SK-N-SH (cell line): ENCODE data around the gene UNKL. TPM values are rescaled to one million over a fixed set of nuclear protein-coding genes. Genes with fewer than 3 reads are reported as not detected.

ENCODE experiments used
- CTCF ChIA-PET: fragments of 300-600, 350-600 bp; formaldehyde crosslinking; extraction: SDS; loops from one replicate; lab custom pipeline; 2021; lab: Yijun Ruan, JAX
- POLR2A ChIA-PET: fragments of 350-600 bp; sonication (Branson Sonifier 250); formaldehyde crosslinking; extraction: SDS; loops from one replicate; lab custom pipeline; 2020; ENCODE audit warnings: antibody characterized with exemption, inconsistent platforms; lab: Yijun Ruan, JAX
- DNase-seq: peaks from one replicate; pipeline ENCODE4 v3.0.0; 2012
- H2AFZ ChIP-seq: fragments of 200-600 bp; sonication (generic); 2 replicates; pipeline ENCODE4 v1.8.1; 2016; ENCODE audit warnings: antibody characterized with exemption, mild to moderate bottlenecking, low read depth
- H3F3A ChIP-seq: fragments of 200-600 bp; sonication (generic); replicated peaks from 2 replicates; pipeline ENCODE3; 2016; ENCODE audit warnings: antibody characterized with exemption, mild to moderate bottlenecking; ENCODE audit not compliant: insufficient read depth
- H3K27ac ChIP-seq, 2 experiments: fragments of 200-500 bp in 1 of 2; fragments of 200-600 bp in 1 of 2; sonication (Bioruptor generic) in 1 of 2; sonication (generic), shearing (Covaris generic) in 1 of 2; 2 replicates each; pipeline versions ENCODE4 v1.5.1 to v1.6.1; 2014 to 2016; ENCODE audit warnings: low read depth in 2 of 2, inconsistent platforms in 1 of 2, low read length in 1 of 2, mild to moderate bottlenecking in 1 of 2, mixed read lengths in 1 of 2
- H3K27me3 ChIP-seq: fragments of 200-600 bp; sonication (generic), shearing (Covaris generic); 2 replicates; pipeline ENCODE4 v1.6.1; 2016; ENCODE audit warnings: mixed run types; ENCODE audit not compliant: insufficient read depth
- H3K36me3 ChIP-seq, 2 experiments: fragments of 200-500 bp in 1 of 2; fragments of 200-600 bp in 1 of 2; sonication (Bioruptor generic) in 1 of 2; sonication (generic) in 1 of 2; replicated peaks in 1 of 2; 2 replicates each; pipeline versions ENCODE3 to v1.5.1; 2014 to 2016; ENCODE audit warnings: low read length in 1 of 2, mild to moderate bottlenecking in 1 of 2; ENCODE audit not compliant: insufficient read depth in 2 of 2, control insufficient read depth in 1 of 2
- H3K4me1 ChIP-seq, 2 experiments: fragments of 200-500 bp in 1 of 2; fragments of 200-600 bp in 1 of 2; sonication (Bioruptor generic) in 1 of 2; sonication (generic), shearing (Covaris generic) in 1 of 2; 2 replicates each; pipeline versions ENCODE4 v1.5.1 to v1.6.1; 2014 to 2016; ENCODE audit warnings: low read depth in 1 of 2, low read length in 1 of 2, mixed run types in 1 of 2; ENCODE audit not compliant: insufficient read depth in 2 of 2, control insufficient read depth in 1 of 2
- H3K4me2 ChIP-seq: fragments of 200-600 bp; sonication (generic), shearing (Covaris generic); 2 replicates; pipeline ENCODE4 v1.6.1; 2017; ENCODE audit warnings: mixed run types
- H3K4me3 ChIP-seq, 2 experiments: fragments of 200-500 bp in 1 of 2; fragments of 200-600 bp in 1 of 2; sonication (Bioruptor generic) in 1 of 2; sonication (generic), shearing (Covaris generic) in 1 of 2; 2 replicates each; pipeline versions ENCODE4 v1.5.1 to v1.8.1; 2014 to 2016; ENCODE audit warnings: low read depth in 2 of 2, inconsistent platforms in 1 of 2, low read length in 1 of 2, mild to moderate bottlenecking in 1 of 2, mixed read lengths in 1 of 2, moderate library complexity in 1 of 2
- H3K79me2 ChIP-seq: fragments of 200-600 bp; sonication (generic); 2 replicates; pipeline ENCODE4 v1.8.1; 2017; ENCODE audit warnings: mild to moderate bottlenecking; ENCODE audit not compliant: insufficient read depth
- H3K9ac ChIP-seq: fragments of 200-600 bp; sonication (generic); 2 replicates; pipeline ENCODE4 v1.6.1; 2017; ENCODE audit warnings: mixed run types
- H3K9me2 ChIP-seq: fragments of 200-600 bp; sonication (generic); 2 replicates; pipeline ENCODE4 v1.6.1; 2017; ENCODE audit warnings: mixed run types
- H3K9me3 ChIP-seq: fragments of 200-600 bp; sonication (generic); 2 replicates; pipeline ENCODE4 v1.6.1; 2017; ENCODE audit warnings: mixed run types, mild to moderate bottlenecking, moderate library complexity
- H4K20me1 ChIP-seq: fragments of 200-600 bp; sonication (generic); 2 replicates; pipeline ENCODE4 v1.6.1; 2017; ENCODE audit warnings: mild to moderate bottlenecking, mixed run types; ENCODE audit not compliant: insufficient read depth
- CHD2 ChIP-seq: fragments of 150-350 bp; IDR thresholded peaks from 2 replicates; pipeline ENCODE4 v1.6.1; 2018; ENCODE audit warnings: low read length; ENCODE audit not compliant: partially characterized antibody
- ELF1 ChIP-seq: IDR thresholded peaks from 2 replicates; pipeline ENCODE4 v1.4.0; 2012
- EZH2phosphoT487 ChIP-seq: fragments of 200-600 bp; sonication (generic); IDR thresholded peaks from 2 replicates; pipeline ENCODE4 v1.6.1; 2017; ENCODE audit warnings: low read depth, mixed run types, mild to moderate bottlenecking, antibody characterized with exemption, moderate library complexity, borderline replicate concordance
- FOSL2 ChIP-seq: IDR thresholded peaks from 2 replicates; pipeline ENCODE4 v1.4.0; 2012; ENCODE audit warnings: low read depth, mild to moderate bottlenecking, moderate library complexity, borderline replicate concordance
- FOXJ3 ChIP-seq: sonication (generic); formaldehyde crosslinking; IDR thresholded peaks from 2 replicates; pipeline ENCODE4 v1.5.1; 2020; ENCODE audit warnings: mild to moderate bottlenecking, missing genetic modification reagents
- GATA2 ChIP-seq: sonication (generic); formaldehyde crosslinking; IDR thresholded peaks from 2 replicates; pipeline ENCODE4 v1.5.0; 2020; ENCODE audit warnings: mild to moderate bottlenecking, missing genetic modification reagents
- IRF3 ChIP-seq: fragments of 150-350 bp; IDR thresholded peaks from 2 replicates; pipeline ENCODE4 v1.6.1; 2016; ENCODE audit warnings: mild to moderate bottlenecking, low read depth, low read length
- JUND ChIP-seq: IDR thresholded peaks from 2 replicates; pipeline ENCODE4 v1.4.0; 2012
- NRF1 ChIP-seq: IDR thresholded peaks from 2 replicates; pipeline ENCODE4 v1.6.1; 2012; ENCODE audit warnings: low read depth, mild to moderate bottlenecking, low read length
- PBX3 ChIP-seq: IDR thresholded peaks from 2 replicates; pipeline ENCODE4; 2012
- POLR2AphosphoS5 ChIP-seq: IDR thresholded peaks from 2 replicates; pipeline ENCODE4 v1.6.1; 2012; ENCODE audit warnings: low read depth, low read length
- RAD21 ChIP-seq: IDR thresholded peaks from 2 replicates; pipeline ENCODE4 v1.6.1; 2012; ENCODE audit warnings: mild to moderate bottlenecking, low read length
- RCOR1 ChIP-seq: fragments of 150-350 bp; IDR thresholded peaks from 2 replicates; pipeline ENCODE4 v1.6.1; 2017; ENCODE audit warnings: antibody characterized with exemption, low read length
- SIN3A ChIP-seq: IDR thresholded peaks from 2 replicates; pipeline ENCODE4 v1.6.1; 2012; ENCODE audit warnings: low read depth, mild to moderate bottlenecking, low read length, moderate library complexity, borderline replicate concordance
- SMC3 ChIP-seq: IDR thresholded peaks from 2 replicates; pipeline ENCODE4 v1.6.1; 2012; ENCODE audit warnings: low read depth, low read length, improper control_type of control experiment
- TAF1 ChIP-seq: IDR thresholded peaks from 2 replicates; pipeline ENCODE4 v1.6.1; 2012; ENCODE audit warnings: low read depth, mild to moderate bottlenecking, low read length, moderate library complexity, borderline replicate concordance
- USF1 ChIP-seq: IDR thresholded peaks from 2 replicates; pipeline ENCODE4 v1.4.0; 2012; ENCODE audit warnings: low read depth, borderline replicate concordance
- WGBS: methylation state at CpG from one replicate; pipeline ENCODE4 v1.1.6; 2017; ENCODE audit warnings: low lambda C conversion rate; 5-methylcytosine and 5-hydroxymethylcytosine counted together
- polyA plus RNA-seq, 3 experiments: library from polyadenylated mRNA; depleted of rRNA; stranded (reverse); fragments of >200 nt; gene quantifications; 2 replicates each; pipeline ENCODE4 v1.2.3, GENCODE V29; 2012
- TF ChIP-seq, protein P1 (sequence below): fragments of 200-600 bp; sonication (generic); IDR thresholded peaks from 2 replicates; pipeline ENCODE4 v1.6.1; 2017; ENCODE audit warnings: antibody characterized with exemption, mild to moderate bottlenecking, moderate library complexity
- TF ChIP-seq, protein P2 (sequence below): IDR thresholded peaks from 2 replicates; pipeline ENCODE4 v1.6.1; 2012; ENCODE audit warnings: mild to moderate bottlenecking, low read depth, low read length, moderate library complexity
- TF ChIP-seq, protein P3 (sequence below): IDR thresholded peaks from 2 replicates; pipeline ENCODE4 v1.4.0; 2012; ENCODE audit warnings: low read depth

UNKL gene
- polyA plus RNA-seq, 1 of the 3 experiments (the other 2 are of a cell fraction), result 16.4 TPM

DNA sequence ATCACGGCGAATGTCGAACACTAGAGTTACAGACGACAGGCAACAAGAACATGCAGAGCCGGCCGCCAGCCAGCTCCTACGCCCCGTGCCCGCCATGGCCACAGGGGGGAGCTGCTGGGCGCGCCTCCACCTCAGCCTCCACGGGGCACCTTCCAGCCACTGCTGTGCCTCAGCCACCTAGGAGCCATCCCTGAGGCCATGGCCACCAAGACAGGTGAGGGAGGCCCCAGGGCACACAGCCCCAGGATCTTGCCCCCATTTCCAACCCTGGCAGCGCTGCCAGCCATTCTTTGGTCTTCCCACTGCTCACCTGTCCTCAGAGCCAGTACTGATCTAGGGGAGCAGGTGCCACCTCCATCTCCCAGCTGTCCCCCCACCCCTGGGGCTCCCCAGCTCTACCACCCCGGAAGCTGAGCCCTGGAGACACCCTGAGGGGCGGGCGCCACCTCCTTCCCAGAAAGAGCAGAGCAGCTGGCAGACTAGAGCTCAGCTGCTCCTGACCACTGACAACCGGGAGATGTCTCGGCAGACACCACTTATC is 50.9 kb downstream of the UNKL start:
- no peak overlapping the region for H3K9ac ChIP-seq
- TF ChIP-seq GATA2, result no peak
- TF ChIP-seq EZH2phosphoT487, result no peak
- TF ChIP-seq, protein P1, sequence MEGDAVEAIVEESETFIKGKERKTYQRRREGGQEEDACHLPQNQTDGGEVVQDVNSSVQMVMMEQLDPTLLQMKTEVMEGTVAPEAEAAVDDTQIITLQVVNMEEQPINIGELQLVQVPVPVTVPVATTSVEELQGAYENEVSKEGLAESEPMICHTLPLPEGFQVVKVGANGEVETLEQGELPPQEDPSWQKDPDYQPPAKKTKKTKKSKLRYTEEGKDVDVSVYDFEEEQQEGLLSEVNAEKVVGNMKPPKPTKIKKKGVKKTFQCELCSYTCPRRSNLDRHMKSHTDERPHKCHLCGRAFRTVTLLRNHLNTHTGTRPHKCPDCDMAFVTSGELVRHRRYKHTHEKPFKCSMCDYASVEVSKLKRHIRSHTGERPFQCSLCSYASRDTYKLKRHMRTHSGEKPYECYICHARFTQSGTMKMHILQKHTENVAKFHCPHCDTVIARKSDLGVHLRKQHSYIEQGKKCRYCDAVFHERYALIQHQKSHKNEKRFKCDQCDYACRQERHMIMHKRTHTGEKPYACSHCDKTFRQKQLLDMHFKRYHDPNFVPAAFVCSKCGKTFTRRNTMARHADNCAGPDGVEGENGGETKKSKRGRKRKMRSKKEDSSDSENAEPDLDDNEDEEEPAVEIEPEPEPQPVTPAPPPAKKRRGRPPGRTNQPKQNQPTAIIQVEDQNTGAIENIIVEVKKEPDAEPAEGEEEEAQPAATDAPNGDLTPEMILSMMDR, result peak; percentile 67
- no peak for TF ChIP-seq NRF1
- no peak for TF ChIP-seq FOXJ3
- no peak for TF ChIP-seq USF1
- peak; percentile 47 for TF ChIP-seq SMC3
- no peak for TF ChIP-seq PBX3
- no peak for TF ChIP-seq SIN3A
- no peak for TF ChIP-seq IRF3
- TF ChIP-seq, protein P2, sequence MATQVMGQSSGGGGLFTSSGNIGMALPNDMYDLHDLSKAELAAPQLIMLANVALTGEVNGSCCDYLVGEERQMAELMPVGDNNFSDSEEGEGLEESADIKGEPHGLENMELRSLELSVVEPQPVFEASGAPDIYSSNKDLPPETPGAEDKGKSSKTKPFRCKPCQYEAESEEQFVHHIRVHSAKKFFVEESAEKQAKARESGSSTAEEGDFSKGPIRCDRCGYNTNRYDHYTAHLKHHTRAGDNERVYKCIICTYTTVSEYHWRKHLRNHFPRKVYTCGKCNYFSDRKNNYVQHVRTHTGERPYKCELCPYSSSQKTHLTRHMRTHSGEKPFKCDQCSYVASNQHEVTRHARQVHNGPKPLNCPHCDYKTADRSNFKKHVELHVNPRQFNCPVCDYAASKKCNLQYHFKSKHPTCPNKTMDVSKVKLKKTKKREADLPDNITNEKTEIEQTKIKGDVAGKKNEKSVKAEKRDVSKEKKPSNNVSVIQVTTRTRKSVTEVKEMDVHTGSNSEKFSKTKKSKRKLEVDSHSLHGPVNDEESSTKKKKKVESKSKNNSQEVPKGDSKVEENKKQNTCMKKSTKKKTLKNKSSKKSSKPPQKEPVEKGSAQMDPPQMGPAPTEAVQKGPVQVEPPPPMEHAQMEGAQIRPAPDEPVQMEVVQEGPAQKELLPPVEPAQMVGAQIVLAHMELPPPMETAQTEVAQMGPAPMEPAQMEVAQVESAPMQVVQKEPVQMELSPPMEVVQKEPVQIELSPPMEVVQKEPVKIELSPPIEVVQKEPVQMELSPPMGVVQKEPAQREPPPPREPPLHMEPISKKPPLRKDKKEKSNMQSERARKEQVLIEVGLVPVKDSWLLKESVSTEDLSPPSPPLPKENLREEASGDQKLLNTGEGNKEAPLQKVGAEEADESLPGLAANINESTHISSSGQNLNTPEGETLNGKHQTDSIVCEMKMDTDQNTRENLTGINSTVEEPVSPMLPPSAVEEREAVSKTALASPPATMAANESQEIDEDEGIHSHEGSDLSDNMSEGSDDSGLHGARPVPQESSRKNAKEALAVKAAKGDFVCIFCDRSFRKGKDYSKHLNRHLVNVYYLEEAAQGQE, result no peak
- TF ChIP-seq RAD21, result peak; percentile 33; the same call in 1 of the 2 replicates
- no peak for TF ChIP-seq TAF1
- TF ChIP-seq POLR2AphosphoS5, result no peak
- TF ChIP-seq JUND, result no peak
- TF ChIP-seq CHD2, result no peak
- TF ChIP-seq, protein P3, sequence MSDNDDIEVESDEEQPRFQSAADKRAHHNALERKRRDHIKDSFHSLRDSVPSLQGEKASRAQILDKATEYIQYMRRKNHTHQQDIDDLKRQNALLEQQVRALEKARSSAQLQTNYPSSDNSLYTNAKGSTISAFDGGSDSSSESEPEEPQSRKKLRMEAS, result no peak
- no peak for TF ChIP-seq ELF1
- no peak for TF ChIP-seq FOSL2
- no peak for TF ChIP-seq RCOR1
- no peak overlapping the region for H3K4me2 ChIP-seq
- H3K27ac ChIP-seq, result no peak overlapping the region
- CTCF ChIA-PET, result interaction anchor here (0.8 to 3.9 kb wide), 19 partner anchors 8 to 315 kb away, joined by 3 to 39 read pairs (median 5); partner anchors contain the start of genes JPT2 and UQCC4
- no peak overlapping the region for H2AFZ ChIP-seq
- peaks cover 11% of the 10 kb centered on the region; the same call in 1 of the 2 replicates for H4K20me1 ChIP-seq
- H3K9me2 ChIP-seq, result no peaks in the 10 kb centered on the region
- H3K36me3 ChIP-seq, result peaks cover 10 to 54% of the 10 kb centered on the region in 2 experiments
- POLR2A ChIA-PET, result interaction anchor here (0.7 to 1.1 kb wide), 2 partner anchors 10 to 66 kb away, joined by 3 read pairs; no protein-coding TSS in a partner anchor
- no peaks in the 10 kb centered on the region for H3K27me3 ChIP-seq
- WGBS, result 78% methylated on average over 18 of the region's 18 CpGs
- H3K4me1 ChIP-seq, result no peaks in the 10 kb centered on the region
- peak; percentile 88 for DNase-seq
- no peak overlapping the region for H3K4me3 ChIP-seq
- no peaks in the 10 kb centered on the region for H3K9me3 ChIP-seq
- H3K79me2 ChIP-seq, result peaks cover 41% of the 10 kb centered on the region; the same call in 1 of the 2 replicates
- peaks cover 13% of the 10 kb centered on the region for H3F3A ChIP-seq
